WTC11 (cell line): Measurements from ENCODE around the gene OR5K1.

Experiments used
- FOXP1 ChIP-seq: sonication (generic); formaldehyde crosslinking; IDR thresholded peaks from 2 replicates; pipeline ENCODE4 v1.8.0; 2022; ENCODE audit warnings: missing genetic modification reagents, mild to moderate bottlenecking, moderate library complexity, borderline replicate concordance
- SMAD3 ChIP-seq: sonication (generic); formaldehyde crosslinking; IDR thresholded peaks from 2 replicates; pipeline ENCODE4 v1.8.0; 2022; ENCODE audit warnings: missing genetic modification reagents, mild to moderate bottlenecking, borderline replicate concordance
- SP1 ChIP-seq: sonication (generic); formaldehyde crosslinking; conservative IDR thresholded peaks from 2 replicates; pipeline ENCODE4 v1.8.1; 2022; ENCODE audit warnings: missing genetic modification reagents
- TF ChIP-seq, protein P1 (sequence below): fragments of 200-600 bp; IDR thresholded peaks from 2 replicates; pipeline ENCODE4 v1.8.0; 2022; ENCODE audit warnings: antibody characterized with exemption
- TF ChIP-seq, protein P2 (sequence below): sonication (generic); formaldehyde crosslinking; IDR thresholded peaks from 2 replicates; pipeline ENCODE4 v1.8.1; 2023; ENCODE audit warnings: mild to moderate bottlenecking, missing genetic modification reagents, borderline replicate concordance
- TF ChIP-seq, protein P3 (sequence below): sonication (generic); formaldehyde crosslinking; IDR thresholded peaks from 2 replicates; pipeline ENCODE4 v1.8.1; 2023; ENCODE audit warnings: mild to moderate bottlenecking, missing genetic modification reagents, moderate library complexity
- TF ChIP-seq, protein P4 (sequence below): sonication (generic); formaldehyde crosslinking; IDR thresholded peaks from 2 replicates; pipeline ENCODE4 v1.8.0; 2022; ENCODE audit warnings: missing genetic modification reagents
- TF ChIP-seq, protein P5 (sequence below): sonication (generic); formaldehyde crosslinking; conservative IDR thresholded peaks from 2 replicates; pipeline ENCODE4 v1.8.1; 2022; ENCODE audit warnings: mild to moderate bottlenecking, missing genetic modification reagents

DNA sequence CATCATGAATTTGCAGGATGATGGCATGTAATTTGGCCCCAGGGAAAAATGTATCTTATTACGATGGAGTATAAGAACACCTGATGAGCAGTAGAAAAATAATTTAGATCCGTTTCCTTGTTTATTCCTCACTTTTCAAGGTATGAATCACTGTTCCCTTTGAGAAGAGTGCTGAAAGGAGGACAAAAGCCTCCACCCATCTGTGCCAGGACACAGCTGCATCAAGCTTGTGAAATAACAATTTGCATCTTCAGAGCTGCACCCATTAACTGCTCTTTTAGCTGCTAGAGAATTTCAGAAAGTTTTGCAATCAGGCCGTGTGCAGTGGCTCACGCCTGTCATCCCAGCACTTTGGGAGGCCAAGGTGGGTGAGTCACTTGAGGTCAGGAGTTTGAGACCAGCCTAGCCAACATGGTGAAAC lies 50.1 kb downstream of the OR5K1 start:
- TF ChIP-seq, protein P1, sequence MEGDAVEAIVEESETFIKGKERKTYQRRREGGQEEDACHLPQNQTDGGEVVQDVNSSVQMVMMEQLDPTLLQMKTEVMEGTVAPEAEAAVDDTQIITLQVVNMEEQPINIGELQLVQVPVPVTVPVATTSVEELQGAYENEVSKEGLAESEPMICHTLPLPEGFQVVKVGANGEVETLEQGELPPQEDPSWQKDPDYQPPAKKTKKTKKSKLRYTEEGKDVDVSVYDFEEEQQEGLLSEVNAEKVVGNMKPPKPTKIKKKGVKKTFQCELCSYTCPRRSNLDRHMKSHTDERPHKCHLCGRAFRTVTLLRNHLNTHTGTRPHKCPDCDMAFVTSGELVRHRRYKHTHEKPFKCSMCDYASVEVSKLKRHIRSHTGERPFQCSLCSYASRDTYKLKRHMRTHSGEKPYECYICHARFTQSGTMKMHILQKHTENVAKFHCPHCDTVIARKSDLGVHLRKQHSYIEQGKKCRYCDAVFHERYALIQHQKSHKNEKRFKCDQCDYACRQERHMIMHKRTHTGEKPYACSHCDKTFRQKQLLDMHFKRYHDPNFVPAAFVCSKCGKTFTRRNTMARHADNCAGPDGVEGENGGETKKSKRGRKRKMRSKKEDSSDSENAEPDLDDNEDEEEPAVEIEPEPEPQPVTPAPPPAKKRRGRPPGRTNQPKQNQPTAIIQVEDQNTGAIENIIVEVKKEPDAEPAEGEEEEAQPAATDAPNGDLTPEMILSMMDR, result no peak
- TF ChIP-seq, protein P2, sequence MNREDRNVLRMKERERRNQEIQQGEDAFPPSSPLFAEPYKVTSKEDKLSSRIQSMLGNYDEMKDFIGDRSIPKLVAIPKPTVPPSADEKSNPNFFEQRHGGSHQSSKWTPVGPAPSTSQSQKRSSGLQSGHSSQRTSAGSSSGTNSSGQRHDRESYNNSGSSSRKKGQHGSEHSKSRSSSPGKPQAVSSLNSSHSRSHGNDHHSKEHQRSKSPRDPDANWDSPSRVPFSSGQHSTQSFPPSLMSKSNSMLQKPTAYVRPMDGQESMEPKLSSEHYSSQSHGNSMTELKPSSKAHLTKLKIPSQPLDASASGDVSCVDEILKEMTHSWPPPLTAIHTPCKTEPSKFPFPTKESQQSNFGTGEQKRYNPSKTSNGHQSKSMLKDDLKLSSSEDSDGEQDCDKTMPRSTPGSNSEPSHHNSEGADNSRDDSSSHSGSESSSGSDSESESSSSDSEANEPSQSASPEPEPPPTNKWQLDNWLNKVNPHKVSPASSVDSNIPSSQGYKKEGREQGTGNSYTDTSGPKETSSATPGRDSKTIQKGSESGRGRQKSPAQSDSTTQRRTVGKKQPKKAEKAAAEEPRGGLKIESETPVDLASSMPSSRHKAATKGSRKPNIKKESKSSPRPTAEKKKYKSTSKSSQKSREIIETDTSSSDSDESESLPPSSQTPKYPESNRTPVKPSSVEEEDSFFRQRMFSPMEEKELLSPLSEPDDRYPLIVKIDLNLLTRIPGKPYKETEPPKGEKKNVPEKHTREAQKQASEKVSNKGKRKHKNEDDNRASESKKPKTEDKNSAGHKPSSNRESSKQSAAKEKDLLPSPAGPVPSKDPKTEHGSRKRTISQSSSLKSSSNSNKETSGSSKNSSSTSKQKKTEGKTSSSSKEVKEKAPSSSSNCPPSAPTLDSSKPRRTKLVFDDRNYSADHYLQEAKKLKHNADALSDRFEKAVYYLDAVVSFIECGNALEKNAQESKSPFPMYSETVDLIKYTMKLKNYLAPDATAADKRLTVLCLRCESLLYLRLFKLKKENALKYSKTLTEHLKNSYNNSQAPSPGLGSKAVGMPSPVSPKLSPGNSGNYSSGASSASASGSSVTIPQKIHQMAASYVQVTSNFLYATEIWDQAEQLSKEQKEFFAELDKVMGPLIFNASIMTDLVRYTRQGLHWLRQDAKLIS (CRISPR knock-in tag), result no peak
- TF ChIP-seq, protein P3, sequence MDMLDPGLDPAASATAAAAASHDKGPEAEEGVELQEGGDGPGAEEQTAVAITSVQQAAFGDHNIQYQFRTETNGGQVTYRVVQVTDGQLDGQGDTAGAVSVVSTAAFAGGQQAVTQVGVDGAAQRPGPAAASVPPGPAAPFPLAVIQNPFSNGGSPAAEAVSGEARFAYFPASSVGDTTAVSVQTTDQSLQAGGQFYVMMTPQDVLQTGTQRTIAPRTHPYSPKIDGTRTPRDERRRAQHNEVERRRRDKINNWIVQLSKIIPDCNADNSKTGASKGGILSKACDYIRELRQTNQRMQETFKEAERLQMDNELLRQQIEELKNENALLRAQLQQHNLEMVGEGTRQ, result no peak
- TF ChIP-seq SP1 (CRISPR knock-in tag), result no peak
- TF ChIP-seq, protein P4, sequence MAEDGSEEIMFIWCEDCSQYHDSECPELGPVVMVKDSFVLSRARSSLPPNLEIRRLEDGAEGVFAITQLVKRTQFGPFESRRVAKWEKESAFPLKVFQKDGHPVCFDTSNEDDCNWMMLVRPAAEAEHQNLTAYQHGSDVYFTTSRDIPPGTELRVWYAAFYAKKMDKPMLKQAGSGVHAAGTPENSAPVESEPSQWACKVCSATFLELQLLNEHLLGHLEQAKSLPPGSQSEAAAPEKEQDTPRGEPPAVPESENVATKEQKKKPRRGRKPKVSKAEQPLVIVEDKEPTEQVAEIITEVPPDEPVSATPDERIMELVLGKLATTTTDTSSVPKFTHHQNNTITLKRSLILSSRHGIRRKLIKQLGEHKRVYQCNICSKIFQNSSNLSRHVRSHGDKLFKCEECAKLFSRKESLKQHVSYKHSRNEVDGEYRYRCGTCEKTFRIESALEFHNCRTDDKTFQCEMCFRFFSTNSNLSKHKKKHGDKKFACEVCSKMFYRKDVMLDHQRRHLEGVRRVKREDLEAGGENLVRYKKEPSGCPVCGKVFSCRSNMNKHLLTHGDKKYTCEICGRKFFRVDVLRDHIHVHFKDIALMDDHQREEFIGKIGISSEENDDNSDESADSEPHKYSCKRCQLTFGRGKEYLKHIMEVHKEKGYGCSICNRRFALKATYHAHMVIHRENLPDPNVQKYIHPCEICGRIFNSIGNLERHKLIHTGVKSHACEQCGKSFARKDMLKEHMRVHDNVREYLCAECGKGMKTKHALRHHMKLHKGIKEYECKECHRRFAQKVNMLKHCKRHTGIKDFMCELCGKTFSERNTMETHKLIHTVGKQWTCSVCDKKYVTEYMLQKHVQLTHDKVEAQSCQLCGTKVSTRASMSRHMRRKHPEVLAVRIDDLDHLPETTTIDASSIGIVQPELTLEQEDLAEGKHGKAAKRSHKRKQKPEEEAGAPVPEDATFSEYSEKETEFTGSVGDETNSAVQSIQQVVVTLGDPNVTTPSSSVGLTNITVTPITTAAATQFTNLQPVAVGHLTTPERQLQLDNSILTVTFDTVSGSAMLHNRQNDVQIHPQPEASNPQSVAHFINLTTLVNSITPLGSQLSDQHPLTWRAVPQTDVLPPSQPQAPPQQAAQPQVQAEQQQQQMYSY (CRISPR knock-in tag), result no peak
- TF ChIP-seq, protein P5, sequence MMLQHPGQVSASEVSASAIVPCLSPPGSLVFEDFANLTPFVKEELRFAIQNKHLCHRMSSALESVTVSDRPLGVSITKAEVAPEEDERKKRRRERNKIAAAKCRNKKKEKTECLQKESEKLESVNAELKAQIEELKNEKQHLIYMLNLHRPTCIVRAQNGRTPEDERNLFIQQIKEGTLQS (CRISPR knock-in tag), result no peak
- no peak for TF ChIP-seq SMAD3 (CRISPR knock-in tag)
- no peak for TF ChIP-seq FOXP1 (CRISPR knock-in tag)
